Muscle of arm (tissue), 12 donors: ENCODE data around the gene ZNF236. TPM values are rescaled to one million over a fixed set of nuclear protein-coding genes. Genes with fewer than 3 reads are reported as not detected.

Experiments used
- DNase-seq: peaks from one replicate; pipeline ENCODE4 v3.0.0-alpha.2; 2013
- polyA plus RNA-seq, 12 donors: library from polyadenylated mRNA; unstranded; fragments of 120-200 nt; gene quantifications; one replicate each; pipeline ENCODE4 v1.2.1, GENCODE V29; 2013; ENCODE audit not compliant: insufficient read length in 12 of 12

The ZNF236 gene
- polyA plus RNA-seq, 12 donors = 5.9 to 14.8 (median 7.3) TPM; not detected in 1

DNA sequence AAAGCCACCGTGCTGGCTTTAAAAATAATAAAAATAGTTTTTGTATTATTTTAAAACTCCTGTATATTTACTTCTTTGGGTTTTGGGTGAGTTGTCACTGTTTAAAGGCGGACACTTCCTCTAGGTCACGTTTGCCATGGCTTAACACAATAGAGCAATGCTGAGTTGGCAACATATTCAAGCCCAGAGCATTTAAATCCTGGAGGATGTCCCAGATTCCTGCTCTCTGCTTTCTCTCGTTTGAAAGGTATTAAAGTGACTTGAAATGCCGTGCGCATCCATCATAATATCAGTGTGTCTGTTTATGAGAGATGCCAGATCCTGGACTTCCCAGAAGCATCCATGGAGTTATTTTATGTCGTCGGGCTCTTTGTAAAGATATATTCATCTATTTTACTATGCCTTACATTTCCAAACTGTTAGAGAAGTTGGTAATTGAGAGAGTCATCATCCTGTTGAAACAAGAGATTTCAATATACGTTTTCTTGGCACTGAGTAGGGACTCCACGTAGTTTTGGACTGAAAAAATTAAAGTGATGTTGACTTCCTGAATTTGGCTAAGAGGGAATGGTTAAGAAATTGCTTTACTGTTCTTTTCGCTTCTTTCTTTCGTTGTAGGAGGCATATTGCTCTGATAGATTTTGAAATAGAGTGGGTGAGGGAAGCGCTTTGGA, 150.6 kb downstream of the ZNF236 start:
- DNase-seq = no peak

DNA sequence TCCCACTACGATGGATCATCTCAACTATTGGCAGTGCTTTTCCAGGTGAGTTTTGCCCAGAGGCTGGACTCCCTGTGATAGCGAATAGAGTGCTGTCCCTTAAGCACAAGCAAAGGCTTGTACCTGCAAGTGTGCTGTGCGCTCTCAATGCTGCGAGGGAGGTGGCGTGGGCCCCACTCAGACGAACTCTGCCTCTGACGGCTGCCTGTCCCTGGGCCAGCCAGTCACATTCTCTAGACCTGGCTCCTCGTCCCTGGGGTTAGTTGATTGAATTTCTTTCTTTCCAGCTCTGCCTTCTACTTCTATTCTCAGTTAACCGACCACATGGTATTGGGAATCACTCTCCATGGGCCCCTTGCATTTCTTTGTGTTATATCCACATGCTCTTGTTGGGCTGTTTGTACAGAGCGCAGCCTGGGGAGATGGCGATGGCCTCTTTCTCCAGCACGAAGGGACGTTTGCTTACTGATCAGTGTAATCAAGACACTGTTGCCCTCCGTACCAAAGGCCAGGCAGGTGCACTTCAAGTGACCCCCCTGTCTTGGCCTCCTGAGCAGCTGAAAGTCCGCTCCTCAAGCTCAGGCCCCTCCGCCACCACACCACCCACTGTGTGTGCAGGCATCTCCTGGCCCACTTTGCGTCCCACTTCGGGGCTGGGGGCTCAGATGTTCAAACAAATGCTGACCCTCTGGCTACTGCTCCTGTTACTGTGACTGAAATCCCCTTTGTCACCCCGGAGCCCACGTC, 151.3 kb downstream of the ZNF236 start:
- no peak for DNase-seq

DNA sequence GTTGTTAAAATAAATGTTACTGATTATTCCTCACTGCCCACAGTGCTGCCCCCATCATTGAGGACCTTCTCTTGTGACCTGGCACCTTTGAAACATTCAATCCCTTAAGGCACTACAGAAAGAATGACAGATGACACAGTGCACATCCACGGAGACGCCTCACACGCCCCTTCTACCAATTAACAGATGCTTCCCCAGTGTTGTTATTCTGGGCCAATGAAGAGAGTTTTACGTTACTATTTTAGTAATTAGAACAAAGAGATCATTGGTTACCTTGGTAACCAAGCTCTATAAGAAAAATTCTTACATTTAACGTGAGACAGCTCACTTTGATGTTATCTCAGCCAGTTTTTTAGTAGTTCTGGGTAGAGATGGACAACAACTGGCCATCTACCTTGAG, 152.0 kb downstream of the ZNF236 start:
- DNase-seq = no peak

DNA sequence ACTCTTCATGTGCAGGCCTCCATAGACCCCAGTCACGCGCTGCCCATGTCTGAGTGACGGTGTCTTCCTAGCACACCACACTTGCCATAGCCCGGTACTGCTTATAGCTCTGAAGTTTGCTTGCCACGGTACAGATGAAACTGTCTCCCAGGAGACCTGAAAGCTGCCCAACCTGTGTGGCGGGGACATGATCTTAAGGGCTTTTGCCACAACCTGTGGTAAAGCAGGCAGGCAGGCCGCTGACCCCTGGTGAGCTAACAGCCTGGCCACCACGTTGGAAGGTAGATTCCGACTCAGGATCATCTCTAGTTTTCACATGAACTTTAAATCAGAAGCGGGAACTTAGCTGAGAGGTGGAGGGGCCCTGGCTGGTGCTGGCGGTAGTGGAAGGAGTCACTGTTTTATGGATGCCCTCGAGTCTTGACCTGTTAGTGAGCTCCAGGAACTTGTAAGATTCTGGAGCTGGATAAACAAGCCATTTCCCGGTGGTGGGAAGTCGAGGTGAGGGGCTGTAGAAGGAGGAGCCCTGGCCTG, 153.3 kb downstream of the ZNF236 start:
- no peak for DNase-seq

DNA sequence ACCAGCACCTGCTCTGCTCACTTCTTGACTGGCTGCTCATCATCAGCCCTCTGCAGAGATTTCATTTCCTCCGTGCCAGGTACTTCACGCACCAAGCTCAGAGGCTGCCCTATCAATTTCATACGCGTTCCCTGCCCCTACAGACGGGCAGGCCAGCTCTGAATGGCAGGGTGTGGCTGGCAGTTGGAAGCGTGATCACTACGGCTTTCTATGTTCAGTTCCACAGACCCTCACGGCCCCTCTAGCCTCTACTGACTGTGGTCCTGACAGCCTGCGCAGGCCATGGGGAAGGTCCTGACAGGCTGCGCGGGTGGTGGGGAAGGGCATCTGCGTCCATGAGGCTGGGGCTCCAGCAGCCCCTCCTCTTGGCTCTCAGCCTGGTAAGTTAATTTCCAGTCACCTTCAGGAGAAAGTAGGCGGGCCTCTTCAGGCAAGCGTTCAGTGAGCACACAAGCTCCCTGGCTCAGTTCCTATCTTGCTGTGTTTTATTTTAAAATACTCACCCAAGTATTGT, 154.8 kb downstream of the ZNF236 start:
- no peak for DNase-seq

DNA sequence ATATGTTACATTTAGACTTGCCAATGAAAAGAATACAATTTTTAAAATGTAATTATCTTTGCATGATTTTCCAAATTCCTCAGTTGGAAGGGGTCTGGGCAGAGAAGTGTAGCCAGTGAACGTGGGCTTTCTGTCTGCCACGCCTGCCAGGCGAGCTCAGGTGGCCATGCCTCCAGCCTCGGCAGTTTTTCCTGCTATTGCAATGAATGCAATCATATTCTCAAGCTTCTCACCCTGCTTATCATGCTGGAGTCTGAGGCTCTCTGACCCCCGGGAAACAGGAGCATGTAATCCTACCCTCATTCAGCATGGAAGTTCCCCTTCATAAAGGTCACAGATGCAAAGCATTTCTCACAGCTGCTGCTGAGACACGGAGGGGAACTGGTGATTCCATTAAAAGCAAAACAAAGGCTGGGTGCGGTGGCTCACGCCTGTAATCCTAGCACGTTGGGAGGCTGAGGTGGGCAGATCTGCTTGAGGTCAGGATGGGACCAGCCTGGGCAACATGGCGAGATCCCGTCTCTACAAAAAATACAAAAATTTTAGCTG, 155.4 kb downstream of the ZNF236 start:
- DNase-seq = no peak

DNA sequence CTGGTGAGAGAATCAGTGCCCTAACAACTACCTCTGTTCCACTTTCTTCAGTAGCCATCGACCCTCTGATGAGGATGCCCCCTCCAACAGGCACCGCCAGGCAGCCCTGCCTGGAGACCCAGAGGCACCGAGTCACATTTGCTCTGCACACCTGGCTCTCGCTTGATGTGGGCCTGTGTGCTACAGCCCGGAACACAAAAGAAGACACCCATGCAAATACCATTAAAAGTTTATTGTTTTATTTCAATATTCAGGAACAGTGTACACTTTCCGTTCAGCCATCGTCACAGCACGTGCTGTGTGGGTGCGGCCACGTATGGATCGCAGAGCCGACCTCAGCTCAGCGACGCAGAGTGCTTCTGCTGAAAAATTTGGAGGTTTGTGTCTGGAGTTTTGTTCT, 156.3 kb downstream of the ZNF236 start:
- DNase-seq = no peak

DNA sequence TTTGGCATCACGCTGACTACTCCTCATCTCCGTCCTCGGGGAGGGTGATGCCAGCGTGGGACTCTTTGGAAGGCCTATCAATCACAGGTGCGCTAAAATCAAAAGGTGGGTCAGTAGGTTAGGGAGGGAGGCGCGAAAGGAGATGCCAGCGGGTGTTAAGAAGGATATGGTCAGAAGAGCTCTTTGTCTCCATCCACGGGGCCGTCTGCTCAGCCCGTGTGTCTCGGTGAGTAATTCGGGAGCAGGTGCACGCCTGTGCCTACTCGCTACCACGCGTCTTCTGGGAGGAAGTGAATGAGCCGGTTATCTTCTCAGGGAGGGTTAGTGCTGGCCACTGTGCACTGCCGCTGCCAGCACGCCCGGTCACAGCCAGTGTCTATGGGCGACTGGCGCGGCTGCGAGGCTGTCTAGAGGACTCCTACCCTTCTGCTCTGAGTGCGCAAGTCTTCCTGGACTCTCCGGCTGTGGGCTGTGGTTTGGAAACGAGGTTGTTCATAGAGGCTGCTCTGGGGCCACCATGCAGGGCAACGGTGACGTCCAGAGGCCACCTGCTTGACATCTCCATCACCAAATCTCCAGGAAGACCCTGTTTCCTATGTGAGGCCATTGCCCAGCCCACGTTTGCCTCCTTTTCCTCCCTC, 156.9 kb downstream of the ZNF236 start:
- DNase-seq = no peak

DNA sequence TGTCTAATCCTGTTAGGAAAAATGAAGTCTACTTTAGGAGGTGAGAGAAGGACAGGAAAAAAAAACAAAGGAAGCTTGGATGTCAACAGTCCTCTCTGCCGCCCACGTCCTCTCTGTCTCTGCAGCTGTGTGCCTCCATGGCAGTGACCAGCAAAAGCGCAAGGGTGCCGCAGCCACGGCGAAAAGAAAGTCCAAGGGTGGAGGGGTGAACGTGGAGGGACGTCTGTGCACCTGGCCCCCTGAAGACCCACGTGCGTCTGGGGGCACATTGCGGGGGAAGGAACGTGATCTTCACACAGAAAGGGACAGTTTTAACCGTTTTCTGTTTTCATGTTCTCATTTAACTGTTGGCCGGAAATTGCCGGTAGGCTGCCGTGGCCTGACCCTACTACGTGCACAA, 157.5 kb downstream of the ZNF236 start:
- no peak for DNase-seq

DNA sequence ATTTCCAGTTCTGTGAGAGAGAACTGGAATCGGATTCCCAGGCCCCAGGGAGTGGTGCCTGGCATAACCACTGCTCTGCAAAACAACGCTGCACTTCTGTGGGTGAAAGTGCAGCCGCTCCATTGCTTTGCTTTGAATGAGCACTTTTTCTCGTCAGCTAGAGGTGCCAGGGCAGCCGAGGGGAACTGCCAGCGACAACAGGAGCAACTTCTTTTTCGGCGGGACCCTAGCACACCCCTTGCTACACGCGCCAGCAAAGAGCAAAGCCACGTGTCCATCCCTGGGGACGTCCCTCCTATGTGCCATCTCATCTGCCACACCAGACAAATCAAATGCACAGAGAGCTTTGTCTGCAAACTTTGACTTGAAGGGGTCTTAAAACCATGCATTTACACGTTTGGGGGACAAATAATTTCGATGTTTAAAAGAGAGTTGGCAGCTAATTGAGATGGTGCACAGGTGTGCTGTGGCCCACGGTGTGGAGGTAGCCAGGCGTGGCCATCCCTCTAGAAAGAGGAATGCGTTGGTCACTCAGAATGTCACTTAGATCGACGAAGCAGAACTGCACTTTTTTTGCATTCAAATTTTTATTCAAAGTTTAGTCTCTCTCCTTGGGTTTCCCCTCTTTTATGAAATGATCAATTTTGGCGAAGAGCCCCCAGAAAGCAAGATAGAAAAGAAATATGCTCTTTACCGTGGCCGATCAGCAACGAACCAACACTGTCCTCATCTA, 158.5 kb downstream of the ZNF236 start:
- DNase-seq = no peak

DNA sequence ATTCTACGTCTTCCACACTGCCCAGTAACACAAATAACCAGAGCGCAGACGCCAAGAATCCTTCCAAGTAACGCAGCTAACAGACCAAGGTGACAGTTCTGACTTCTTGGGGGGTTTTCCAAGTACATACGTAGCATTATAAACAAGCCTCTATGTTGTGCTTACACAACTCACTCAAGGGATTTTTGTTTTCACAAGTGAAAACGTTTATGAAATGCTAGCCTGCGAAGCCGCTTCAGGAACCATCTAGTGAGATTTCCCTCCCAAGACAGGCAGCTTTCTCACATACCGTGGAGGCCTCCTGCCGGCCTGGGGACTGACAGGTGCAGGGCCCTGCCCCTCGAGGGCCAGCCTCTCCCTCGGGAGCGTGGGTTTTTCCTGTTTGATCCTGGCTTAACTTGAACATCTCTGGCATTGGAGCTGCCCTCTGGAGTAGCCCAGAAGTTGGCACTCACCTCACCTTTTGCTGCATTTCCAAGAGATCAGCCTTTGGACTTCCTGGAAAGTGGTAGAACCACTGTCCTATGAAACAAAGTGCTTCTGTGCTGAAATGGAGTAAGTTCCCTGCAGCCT, 159.1 kb downstream of the ZNF236 start:
- DNase-seq = no peak

DNA sequence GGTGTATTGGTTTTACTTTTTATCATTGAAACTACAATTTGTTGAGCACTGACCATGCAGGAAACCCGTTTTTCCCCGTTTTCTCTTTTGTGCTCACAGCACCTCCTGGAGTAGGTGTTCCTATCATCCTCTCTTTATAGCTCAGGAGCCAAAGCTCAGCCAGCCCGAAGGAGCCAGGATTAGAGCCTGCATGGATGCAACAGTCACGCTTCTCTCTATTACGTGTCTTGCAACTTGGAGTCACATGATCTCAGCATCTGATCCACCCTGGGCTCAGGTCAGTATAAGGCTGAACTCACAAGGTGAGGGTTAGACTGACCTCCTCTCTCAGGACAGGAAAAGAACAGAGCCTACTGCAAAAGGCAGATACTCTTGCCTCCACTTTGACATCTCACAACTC, 159.7 kb downstream of the ZNF236 start:
- DNase-seq = no peak

DNA sequence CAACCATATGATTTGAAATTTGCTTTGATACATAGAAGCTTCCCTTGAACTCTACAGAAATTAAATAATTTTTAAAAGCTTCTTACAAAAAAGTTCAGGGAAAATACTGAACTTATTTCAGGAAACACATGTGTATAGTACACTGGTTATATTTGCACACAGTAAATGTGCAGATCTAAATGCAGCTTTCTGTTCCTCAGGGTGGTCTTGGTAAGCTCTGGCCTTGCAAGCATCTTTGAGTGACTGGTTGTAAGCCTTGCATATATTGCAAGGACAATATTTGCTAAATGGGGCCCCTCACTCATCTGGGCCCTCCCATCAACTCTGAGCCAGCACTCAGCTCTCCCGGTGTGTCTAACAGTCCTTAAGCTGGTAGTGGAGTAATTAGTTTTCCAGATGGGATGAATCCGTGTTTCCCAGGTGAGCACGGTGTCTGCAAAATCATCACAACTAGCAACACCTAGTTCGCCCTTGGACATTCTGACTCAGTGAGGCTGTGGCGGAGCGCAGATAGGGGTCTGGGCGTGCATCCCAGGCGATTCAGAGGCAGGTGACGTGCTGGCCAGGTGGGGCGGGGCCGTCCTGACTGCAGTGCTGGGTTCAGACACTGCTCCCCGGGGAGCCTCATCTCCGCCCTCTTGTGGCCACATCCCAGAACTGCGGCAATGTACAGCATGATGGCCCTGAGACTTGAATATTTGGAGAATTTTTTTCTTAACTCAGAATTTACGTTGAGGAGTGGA, 160.7 kb downstream of the ZNF236 start:
- peak; percentile 72 for DNase-seq

DNA sequence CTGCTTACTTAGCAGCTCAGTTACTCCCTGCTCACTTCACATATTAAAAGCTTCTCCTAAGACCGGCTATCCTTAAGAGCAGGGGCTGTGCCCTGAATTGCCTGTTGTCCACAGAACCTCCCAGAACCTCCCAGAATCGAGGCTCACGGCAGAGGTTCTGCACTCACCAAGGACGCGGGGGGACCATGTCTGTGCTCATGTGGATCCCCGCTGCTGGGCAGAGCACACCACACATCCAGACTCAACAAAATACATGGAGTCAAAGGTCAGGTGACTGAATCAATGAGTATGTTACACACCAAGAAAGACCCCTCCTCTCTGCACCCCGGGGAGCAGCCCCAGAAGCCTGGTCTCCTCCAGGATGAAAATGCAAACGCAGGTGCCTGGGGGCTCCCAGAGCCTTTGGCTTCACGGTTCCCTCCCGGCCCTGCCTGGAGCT, 161.3 kb downstream of the ZNF236 start:
- DNase-seq = no peak

DNA sequence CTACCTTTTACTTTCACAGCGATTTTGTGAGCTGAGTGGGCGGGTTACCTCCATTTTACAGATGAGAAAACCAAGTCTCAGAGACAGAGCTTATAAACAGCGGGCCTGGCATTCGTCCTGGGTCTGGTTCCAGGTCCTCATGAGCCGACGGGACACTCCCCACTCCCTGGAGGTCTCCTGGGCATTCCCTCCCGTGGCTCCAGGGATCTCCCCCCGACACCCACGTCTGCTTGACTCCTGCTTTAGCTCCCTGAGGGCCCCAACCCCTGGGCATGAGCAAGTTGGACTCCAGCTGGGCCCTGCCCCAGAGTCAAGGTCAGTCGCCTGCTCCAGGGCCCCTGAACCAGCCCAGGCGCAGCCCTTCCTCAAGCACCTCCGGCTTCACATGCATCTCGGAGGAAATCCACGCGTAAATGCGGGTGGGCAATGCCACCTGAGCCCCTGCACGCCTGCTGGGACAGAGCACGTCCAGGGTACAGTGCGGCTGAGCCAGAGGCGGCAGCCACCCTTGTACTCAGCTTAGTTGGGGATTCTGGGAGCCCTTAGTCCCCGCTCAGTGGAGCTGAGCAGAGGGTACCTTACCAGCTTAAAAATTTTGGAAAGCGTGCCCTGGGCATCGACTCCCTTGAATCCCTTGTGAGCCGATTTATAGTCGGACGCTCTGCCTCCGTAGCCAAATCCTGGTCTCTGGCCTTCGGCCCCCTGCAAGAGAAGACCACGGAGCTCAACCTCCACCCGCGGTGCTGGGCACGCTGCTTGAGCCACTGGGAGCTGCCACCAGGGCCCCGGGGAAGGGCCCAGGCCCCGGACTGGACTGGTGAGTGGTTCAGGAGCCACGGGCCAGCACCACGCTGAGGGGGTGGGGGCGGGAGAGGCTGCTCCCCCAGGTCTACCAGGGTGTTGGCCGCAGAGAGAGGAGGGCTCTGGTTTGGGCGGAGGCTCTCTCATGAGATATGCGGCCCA, 162.1 kb downstream of the ZNF236 start:
- DNase-seq = no peak

DNA sequence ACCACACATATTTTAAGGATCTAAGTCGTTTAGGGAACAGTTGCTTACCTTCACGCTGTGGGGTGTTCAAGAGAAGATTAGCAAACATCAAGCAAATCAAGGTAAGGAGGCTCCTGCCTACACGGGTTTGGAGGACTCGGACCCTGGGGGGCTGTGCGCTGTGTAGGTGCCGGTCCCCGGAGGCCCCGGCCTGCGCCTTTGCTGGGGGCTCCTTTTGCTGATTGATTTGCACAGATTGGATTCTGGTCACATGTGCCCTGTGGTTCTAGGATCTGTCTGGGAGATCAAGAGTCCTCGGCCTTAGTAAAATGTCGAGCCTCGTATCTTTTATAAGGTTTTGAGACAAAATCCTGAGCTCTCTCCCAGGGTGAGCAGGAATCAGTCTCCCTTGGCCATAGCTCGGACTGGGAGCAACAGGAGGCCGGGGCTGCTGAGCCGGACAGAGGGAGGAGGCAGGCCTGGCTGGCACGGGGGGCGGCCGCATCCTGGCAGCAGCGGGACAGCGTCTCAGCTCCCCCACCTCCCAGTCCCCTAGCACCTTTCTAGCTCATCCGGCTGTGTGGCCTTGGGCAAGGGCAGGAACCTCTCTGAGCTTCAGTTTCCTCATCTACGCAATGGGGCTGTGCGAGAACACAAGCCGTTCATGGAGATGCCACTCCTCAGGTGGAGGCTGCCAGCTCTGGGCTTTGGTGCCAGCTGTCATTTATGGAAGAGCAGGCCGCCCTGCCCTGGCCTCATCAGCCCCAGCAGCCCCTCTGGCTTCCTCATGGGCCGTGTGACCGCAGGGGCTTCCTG, 163.0 kb downstream of the ZNF236 start:
- no peak for DNase-seq

DNA sequence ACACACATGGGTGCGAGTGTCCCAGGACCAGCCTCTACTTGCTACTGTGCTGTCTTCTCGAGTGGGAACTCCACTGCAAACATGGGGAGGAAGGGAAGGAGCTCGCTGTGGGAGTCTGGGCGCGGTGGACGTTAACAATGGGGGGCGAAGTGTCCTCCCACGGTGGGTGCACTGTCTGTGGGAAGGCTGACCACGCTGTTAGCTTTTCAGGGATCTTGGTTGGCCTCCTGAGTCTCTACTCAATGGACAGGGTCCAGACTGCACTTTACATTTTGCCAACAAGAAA, 163.5 kb downstream of the ZNF236 start:
- DNase-seq = no peak

DNA sequence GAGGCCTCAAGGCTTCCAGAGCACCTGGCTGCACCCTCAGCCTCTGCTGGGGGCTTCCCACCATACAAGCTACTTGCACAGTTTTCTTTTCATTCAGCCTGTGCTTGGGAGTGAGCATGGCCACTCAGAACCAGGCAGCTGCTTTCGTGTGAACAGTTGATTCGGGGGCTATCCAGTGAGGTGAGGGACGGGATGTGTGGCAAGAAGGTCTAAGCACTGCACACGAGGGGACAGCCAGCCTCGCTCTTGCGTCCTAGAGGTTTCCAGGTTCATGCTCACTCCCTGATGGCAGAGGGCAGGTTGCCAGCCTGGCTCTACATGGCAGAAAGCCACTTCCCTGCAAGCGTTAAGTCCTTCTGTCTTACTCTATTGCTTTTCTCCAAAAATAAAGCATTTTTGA, 164.0 kb downstream of the ZNF236 start:
- DNase-seq = no peak
